ENCODE measurements around the gene MICAL2. TPM values are rescaled to one million over a fixed set of nuclear protein-coding genes. Genes with fewer than 3 reads are reported as not detected.

MICAL2 gene
- total RNA-seq, 1 experiment from 2014 or later, result 37.4 TPM

GRCh38 chr11:12292766-12293165, 182.4 kb downstream of the MICAL2 start:
- Histone ChIP-seq H3K27ac (ENCODE audit: low read depth, low read length) (no peak overlapping the region), H3K9me3 (ENCODE audit: control insufficient read depth in 1 of 2, insufficient read depth in 1 of 2, low read depth in 1 of 2, low read length in 2 of 2) (no peaks in the 10 kb centered on the region), H4K20me1 (ENCODE audit: insufficient read depth) (no peaks in the 10 kb centered on the region), H3K4me2 (ENCODE audit: low read length) (no peak overlapping the region), H3K27me3 (ENCODE audit: insufficient read depth, low read length) (no peaks in the 10 kb centered on the region), H3K9ac (ENCODE audit: low read length) (no peak overlapping the region), H3K9me2 (ENCODE audit: insufficient read depth) (no peaks in the 10 kb centered on the region), H3K4me3 (replicated peaks in 1 of 2; ENCODE audit: low read depth in 1 of 2, low read length in 2 of 2) (no peak overlapping the region), H3K4me1 (ENCODE audit: control insufficient read depth in 1 of 2, insufficient read depth in 2 of 2, low read length in 2 of 2) (peaks cover 7 to 12% of the 10 kb centered on the region in 2 experiments), H3K79me2 (ENCODE audit: insufficient read depth, low read length) (no peaks in the 10 kb centered on the region), H2AFZ (ENCODE audit: low read depth, low read length, poor library complexity, severe bottlenecking) (no peak overlapping the region), H3K36me3 (ENCODE audit: control insufficient read depth in 1 of 2, insufficient read depth in 2 of 2, low read length in 2 of 2) (no peaks in the 10 kb centered on the region)
- intact Hi-C loops (cut with micrococcal nuclease), result no loop called here
- no peak for ATAC-seq
- TF ChIP-seq ELF1 (IDR thresholded peaks at IDR 0.05; ENCODE audit: borderline replicate concordance, low read depth) (no peak), SIN3A (IDR thresholded peaks at IDR 0.05; ENCODE audit: low read depth) (no peak)
- DNase-seq (ENCODE audit: low read depth, low spot score), result no peak
- no TSS peak for BruUV-seq (replicated peaks)
- ChIA-PET POLR2A (no interaction called here), RAD21 (ENCODE audit: low non-redundant PET in 1 of 2, low total read pairs in 2 of 2, uncharacterized antibody in 2 of 2, unreplicated experiment in 2 of 2) (no interaction called here), CTCF (no interaction called here)

- no peaks in the 10 kb centered on the region for H3K9me3 ChIP-seq (ENCODE audit: control insufficient read depth in 1 of 2, insufficient read depth in 1 of 2, low read depth in 1 of 2, low read length in 2 of 2)
- peaks cover under 1 to 5% of the 10 kb centered on the region in 2 experiments for H3K4me1 ChIP-seq (ENCODE audit: control insufficient read depth in 1 of 2, insufficient read depth in 2 of 2, low read length in 2 of 2)
- no peak for DNase-seq (ENCODE audit: low read depth, low spot score)
- no peaks in the 10 kb centered on the region for H4K20me1 ChIP-seq (ENCODE audit: insufficient read depth)
- no peaks in the 10 kb centered on the region for H3K36me3 ChIP-seq (ENCODE audit: control insufficient read depth in 1 of 2, insufficient read depth in 2 of 2, low read length in 2 of 2)
- H3K27me3 ChIP-seq (ENCODE audit: insufficient read depth, low read length), result no peaks in the 10 kb centered on the region
- no peak overlapping the region for H3K4me2 ChIP-seq (ENCODE audit: low read length)
- intact Hi-C loops (cut with micrococcal nuclease), result no loop called here
- H3K9me2 ChIP-seq (ENCODE audit: insufficient read depth), result no peaks in the 10 kb centered on the region
- RAD21 ChIA-PET (ENCODE audit: low non-redundant PET in 1 of 2, low total read pairs in 2 of 2, uncharacterized antibody in 2 of 2, unreplicated experiment in 2 of 2), result no interaction called here
- ATAC-seq, result no peak
- BruUV-seq (replicated peaks), result no TSS peak
- H3K4me3 ChIP-seq (replicated peaks in 1 of 2; ENCODE audit: low read depth in 1 of 2, low read length in 2 of 2), result no peak overlapping the region
- POLR2A ChIA-PET, result no interaction called here
- H3K27ac ChIP-seq (ENCODE audit: low read depth, low read length), result no peak overlapping the region
- H3K79me2 ChIP-seq (ENCODE audit: insufficient read depth, low read length), result no peaks in the 10 kb centered on the region
- no peak for TF ChIP-seq MAX (IDR thresholded peaks at IDR 0.05)
- no peak for TF ChIP-seq POLR2AphosphoS5 (IDR thresholded peaks at IDR 0.05; ENCODE audit: low read depth, low read length)
- no peak for TF ChIP-seq CBX3 (IDR thresholded peaks at IDR 0.05; ENCODE audit: low read depth)
- TF ChIP-seq JUND (IDR thresholded peaks at IDR 0.05), result no peak
- no peak for TF ChIP-seq TCF7L2 (IDR thresholded peaks at IDR 0.05; ENCODE audit: borderline replicate concordance, extremely low read depth, insufficient read depth, insufficient read length)
- TF ChIP-seq EZH2 (IDR thresholded peaks at IDR 0.05), result no peak
- TF ChIP-seq RAD21 (IDR thresholded peaks at IDR 0.05; ENCODE audit: low read depth), result no peak
- no peak for TF ChIP-seq SRF (IDR thresholded peaks at IDR 0.05; ENCODE audit: low read depth)
- no peak for TF ChIP-seq CTCF (IDR thresholded peaks at IDR 0.05 in 2 of 3, conservative IDR thresholded peaks at IDR 0.05 in 1 of 3; ENCODE audit: borderline replicate concordance in 1 of 3, insufficient read depth in 1 of 3, low read depth in 2 of 3, low read length in 2 of 3)
- TF ChIP-seq POLR2A (IDR thresholded peaks at IDR 0.05; ENCODE audit: borderline replicate concordance, extremely low read depth, insufficient read depth, insufficient read length), result no peak
- no peak for TF ChIP-seq ZNF274 (IDR thresholded peaks at IDR 0.05; ENCODE audit: low read depth, low read length)
- CTCF ChIA-PET, result no interaction called here
- H2AFZ ChIP-seq (ENCODE audit: low read depth, low read length, poor library complexity, severe bottlenecking), result no peak overlapping the region
- H3K9ac ChIP-seq (ENCODE audit: low read length), result no peak overlapping the region
These were observed 183.1 kb downstream of the MICAL2 start for GRCh38 chr11:12293486-12293885.

All from HCT116 (cell line).